Myocyte (in vitro differentiated cells): ENCODE data around the gene SCO2. TPM values are rescaled to one million over a fixed set of nuclear protein-coding genes. Genes with fewer than 3 reads are reported as not detected.
A peak's percentile ranks its signal among the peaks of the same experiment; 100 is the strongest.

Source experiments
- DNase-seq: peaks from one replicate; pipeline ENCODE4 v3.0.0-alpha.2; 2012; ENCODE audit warnings: low read depth
- total RNA-seq: library from RNA; depleted of rRNA; stranded (reverse); fragments of >200 nt; gene quantifications from 2 replicates; pipeline ENCODE4 v1.2.3, GENCODE V29; 2014

SCO2 gene
- total RNA-seq, 1 donor from 2014 or later = 1.6 TPM

- no peak for DNase-seq
Observed at GRCh38 chr22:50532824-50533796, 7.7 kb upstream of the SCO2 start.

GRCh38 chr22:50531962-50532674 lies 6.7 kb upstream of the SCO2 start:
- DNase-seq = peak; percentile 53

- no peak for DNase-seq
Observed at GRCh38 chr22:50531546-50531961, 6.2 kb upstream of the SCO2 start.

GRCh38 chr22:50530877-50531545 lies 5.6 kb upstream of the SCO2 start:
- DNase-seq = peak; percentile 48

- DNase-seq = no peak
Observed at GRCh38 chr22:50530580-50530876, 5.1 kb upstream of the SCO2 start.

- peak; percentile 45 for DNase-seq
Observed at GRCh38 chr22:50529897-50530579, 4.6 kb upstream of the SCO2 start, which contains the start of gene TYMP. Gene TYMP, minus strand, starts transcription at chr22:50530012. Its CDS starts 303 bp downstream, at chr22:50529709.

GRCh38 chr22:50529416-50529896 lies 4.1 kb upstream of the SCO2 start:
- DNase-seq = no peak

- DNase-seq = peak; percentile 54
Observed at GRCh38 chr22:50528682-50529415, 3.5 kb upstream of the SCO2 start.

GRCh38 chr22:50527921-50528681 lies 2.7 kb upstream of the SCO2 start:
- no peak for DNase-seq

GRCh38 chr22:50526834-50527801 lies 1.7 kb upstream of the SCO2 start:
- DNase-seq = no peak

GRCh38 chr22:50526108-50526833 lies 873 bp upstream of the SCO2 start:
- DNase-seq = peak; percentile 75

GRCh38 chr22:50525858-50526107 lies 385 bp upstream of the SCO2 start:
- DNase-seq = no peak

GRCh38 chr22:50524676-50525103 lies 708 bp downstream of the SCO2 start:
- DNase-seq = no peak

GRCh38 chr22:50523806-50524675 lies 1.4 kb downstream of the SCO2 start:
- no peak for DNase-seq

- no peak for DNase-seq
Observed at GRCh38 chr22:50523458-50523805, 2.0 kb downstream of the SCO2 start.

- DNase-seq = no peak
Observed at GRCh38 chr22:50522806-50523438, 2.5 kb downstream of the SCO2 start.
